GM21825 (cell line): ENCODE measurements around the gene CCDC74A.
"Not testable (repeated sequence)": the region's sequence is repeated elsewhere in the genome, so short reads cannot be mapped to it uniquely, and the experiment has no call there.

Experiments used
- ATAC-seq: cut with Tn5 transposase; IDR thresholded peaks from one replicate; pipeline ENCODE4 v1.9.1; 2021; ENCODE audit warnings: mild to moderate bottlenecking, moderate library complexity; ENCODE audit not compliant: unreplicated experiment

The CCDC74A gene

GRCh38 chr2:131498321-131498973 lies 29.2 kb upstream of the CCDC74A start:
- ATAC-seq, result peak; percentile 83

GRCh38 chr2:131503587-131503986 lies 24.1 kb upstream of the CCDC74A start:
- ATAC-seq, result not testable (repeated sequence)

GRCh38 chr2:131504082-131504750 lies 23.5 kb upstream of the CCDC74A start:
- ATAC-seq, result not testable (repeated sequence)

DNA sequence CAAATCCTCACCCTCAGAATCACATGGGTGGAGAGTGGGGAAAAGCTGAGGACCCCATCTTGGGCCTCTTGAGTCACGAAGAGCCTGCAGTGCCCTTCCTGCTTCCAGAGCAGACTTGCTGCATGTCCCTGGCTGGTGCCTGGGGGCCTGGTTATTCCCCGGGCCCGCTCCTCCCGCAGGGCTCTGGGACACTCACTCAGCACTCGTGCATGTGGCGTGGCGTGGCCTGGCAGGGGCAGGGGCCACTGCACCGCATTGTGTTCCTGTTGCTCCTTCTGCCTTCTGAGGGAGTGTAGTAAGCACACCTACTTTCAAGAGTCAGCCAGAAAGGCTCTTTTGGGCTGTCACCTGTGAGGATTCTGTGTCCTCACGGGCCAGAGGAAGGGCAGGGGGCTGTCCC lies 18.1 kb upstream of the CCDC74A start:
- ATAC-seq, result no peak

GRCh38 chr2:131511291-131511968 lies 16.3 kb upstream of the CCDC74A start:
- not testable (repeated sequence) for ATAC-seq

DNA sequence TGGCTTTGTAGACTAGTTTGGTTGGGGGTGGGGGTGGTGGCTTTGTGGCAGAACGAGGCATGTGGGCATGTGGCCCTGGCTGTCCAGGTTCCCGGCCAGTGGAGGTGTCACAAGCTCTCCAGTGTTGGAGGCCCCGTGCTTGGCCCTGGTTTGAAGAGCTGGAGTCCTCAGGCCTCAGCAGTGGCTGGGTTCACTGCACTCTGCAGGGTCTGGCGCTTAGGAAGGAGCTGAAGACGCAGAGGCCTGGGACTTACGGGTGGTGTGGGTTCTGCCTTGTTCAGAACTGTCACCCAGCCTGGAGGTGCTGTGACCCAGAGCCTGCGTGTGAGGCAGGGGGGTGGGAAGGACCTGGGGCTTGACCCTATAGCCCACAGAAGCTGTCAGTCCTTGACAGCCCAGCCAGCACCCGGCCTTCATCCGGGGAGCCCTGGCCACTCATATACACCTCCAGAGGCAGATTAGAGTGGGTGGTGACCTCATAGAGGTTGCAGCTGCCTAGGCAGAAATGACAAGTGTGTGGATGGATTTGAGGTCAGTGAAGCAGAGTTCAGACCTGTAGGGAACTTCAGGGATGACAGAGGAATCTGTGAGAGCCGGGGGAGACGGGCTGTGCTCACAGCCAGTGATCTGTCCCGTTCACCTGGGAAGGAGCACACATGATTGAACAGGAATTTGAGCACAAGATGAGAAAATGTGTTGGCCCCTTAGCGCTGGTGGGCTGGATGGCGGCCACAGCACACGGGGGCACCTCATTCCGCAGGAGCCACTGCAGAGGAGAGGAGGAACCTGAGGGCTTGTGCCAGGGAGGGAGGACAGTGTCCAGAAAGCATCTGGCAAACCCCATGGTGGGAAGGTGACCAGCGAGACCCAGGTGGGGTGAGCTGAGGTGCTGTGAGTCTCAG lies 15.5 kb upstream of the CCDC74A start:
- ATAC-seq, result not testable (repeated sequence)

GRCh38 chr2:131514408-131515166 lies 13.1 kb upstream of the CCDC74A start:
- peak; percentile 81 for ATAC-seq

GRCh38 chr2:131515235-131515634 lies 12.5 kb upstream of the CCDC74A start:
- not testable (repeated sequence) for ATAC-seq

- ATAC-seq, result no peak
Measured at GRCh38 chr2:131516011-131516410, 11.7 kb upstream of the CCDC74A start.

DNA sequence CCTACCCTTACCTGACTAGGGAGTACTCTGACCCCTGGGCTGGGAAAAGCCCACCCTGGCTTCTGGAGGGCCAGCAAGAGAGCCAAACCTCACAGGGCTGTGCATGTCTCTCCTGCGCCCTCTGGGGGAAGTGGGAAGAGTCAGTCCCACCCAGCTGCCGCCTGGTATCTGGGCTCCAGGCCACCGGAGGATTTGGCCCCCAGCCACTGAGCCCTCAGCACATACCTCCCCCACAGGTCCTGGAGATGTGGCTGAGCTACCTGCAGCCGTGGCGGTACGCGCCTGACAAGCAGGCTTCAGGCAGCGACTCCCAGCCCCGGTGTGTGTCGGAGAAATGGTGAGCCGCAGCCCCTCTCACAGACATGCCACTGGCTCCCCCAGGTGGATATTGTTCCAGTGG lies 11.1 kb upstream of the CCDC74A start:
- ATAC-seq, result not testable (repeated sequence)

DNA sequence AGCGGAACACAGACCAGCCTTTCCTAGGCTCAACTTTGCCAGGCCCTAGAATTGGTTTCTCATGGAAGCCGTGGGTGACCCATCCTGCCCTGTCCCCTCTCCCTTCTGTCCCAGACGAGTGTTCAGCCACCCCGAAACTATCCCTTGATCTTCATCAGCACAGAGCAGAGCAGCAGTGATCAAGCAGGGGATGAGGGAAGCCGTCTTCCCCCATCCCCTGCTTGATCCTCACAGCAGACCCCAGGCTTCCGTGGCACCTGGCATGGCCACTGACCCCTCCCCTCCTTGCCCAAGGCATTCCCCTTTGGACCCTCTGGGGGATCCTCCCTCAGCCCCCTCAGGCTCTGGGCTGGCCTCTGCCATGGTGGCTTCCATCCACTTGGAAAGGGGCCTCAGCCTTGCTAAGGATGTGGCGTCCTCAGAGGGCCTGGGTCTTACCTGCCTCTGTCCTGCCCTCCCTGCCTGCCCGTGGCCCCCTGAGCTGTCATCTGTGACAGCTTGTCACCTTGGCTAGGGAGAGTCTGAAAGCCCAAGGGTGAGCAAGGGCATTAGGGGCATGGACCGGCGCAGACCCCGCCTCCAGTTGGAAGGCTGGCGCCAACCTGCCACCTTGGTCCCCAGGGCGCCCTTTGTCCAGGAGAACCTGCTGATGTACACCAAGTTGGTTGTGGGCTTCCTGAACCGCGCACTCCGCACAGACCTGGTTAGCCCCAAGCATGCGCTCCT lies 10.4 kb upstream of the CCDC74A start:
- no peak for ATAC-seq

DNA sequence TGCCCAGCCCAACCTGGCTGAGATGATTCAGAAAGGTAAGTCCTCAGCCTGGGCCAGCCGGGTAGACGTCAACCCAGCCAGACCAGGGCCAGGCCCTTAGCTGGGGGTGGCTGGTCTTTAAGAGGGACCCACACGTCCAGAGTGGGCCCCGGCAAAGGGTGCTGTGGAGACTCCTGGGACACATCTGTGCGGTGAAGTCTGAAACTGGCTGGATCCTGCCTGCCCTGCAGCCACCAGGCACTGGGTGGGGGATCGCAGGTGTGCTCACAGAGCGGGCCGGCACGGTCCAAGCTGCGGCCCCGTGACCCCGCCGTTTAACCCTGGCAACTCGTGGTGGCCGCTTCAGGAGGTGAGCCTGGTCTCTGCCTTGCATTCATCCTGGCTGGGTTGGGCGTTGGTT lies 9.8 kb upstream of the CCDC74A start:
- not testable (repeated sequence) for ATAC-seq

- not testable (repeated sequence) for ATAC-seq
Measured at GRCh38 chr2:131518531-131518930, 9.2 kb upstream of the CCDC74A start.

GRCh38 chr2:131519466-131519865 lies 8.2 kb upstream of the CCDC74A start:
- ATAC-seq, result no peak

- ATAC-seq, result not testable (repeated sequence)
Measured at GRCh38 chr2:131519871-131520470, 7.7 kb upstream of the CCDC74A start.

DNA sequence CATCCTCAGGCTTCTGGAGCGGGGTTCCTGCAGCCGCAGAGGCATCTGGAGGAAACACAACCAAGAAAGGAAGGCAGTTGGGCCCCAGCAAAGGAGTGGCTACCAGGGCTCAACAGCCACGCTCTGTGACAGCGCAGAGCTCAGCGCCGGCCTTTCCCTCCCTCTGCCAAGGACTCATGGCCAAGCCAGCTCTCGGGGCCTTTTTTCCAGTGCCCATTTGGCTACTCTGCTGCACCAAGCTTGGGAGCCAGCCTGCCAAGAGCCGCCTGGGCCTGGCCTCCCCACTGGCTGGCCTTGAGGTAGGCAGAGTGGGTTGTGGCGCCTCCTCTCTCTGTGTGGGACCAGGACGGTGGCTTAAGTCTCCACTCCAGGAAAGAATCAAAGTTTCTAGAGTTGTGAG lies 7.2 kb upstream of the CCDC74A start:
- no peak for ATAC-seq

DNA sequence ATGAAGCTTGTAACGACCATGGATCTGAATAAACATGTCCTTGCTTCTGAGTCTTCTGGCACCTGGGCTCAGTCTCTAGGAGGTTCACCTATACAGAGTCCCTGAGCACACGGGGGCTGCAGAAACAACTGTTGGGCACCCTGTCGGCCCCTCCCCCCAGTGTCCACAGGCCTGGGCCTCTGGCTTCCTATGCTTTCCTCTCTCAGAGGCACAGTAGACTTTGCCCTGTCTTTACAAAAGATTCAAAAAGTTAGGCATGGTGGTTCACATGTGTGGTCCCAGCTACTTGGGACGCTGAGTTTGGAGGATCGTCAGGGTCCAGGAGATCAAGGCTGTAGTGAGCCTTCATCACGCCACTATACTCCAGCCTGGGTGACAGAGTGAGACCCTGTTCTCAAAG lies 6.2 kb upstream of the CCDC74A start:
- not testable (repeated sequence) for ATAC-seq

GRCh38 chr2:131521961-131522781 lies 5.5 kb upstream of the CCDC74A start:
- no peak for ATAC-seq
